ENCODE data around the gene PIR. TPM values are rescaled to one million over a fixed set of nuclear protein-coding genes. Genes with fewer than 3 reads are reported as not detected.

PIR gene
- total and polyA plus RNA-seq, 9 donors, result 8.2 to 23.7 (median 13.1) TPM

- H3K4me1 ChIP-seq (ENCODE audit: insufficient read depth), result no peaks in the 10 kb centered on the region
- no peaks in the 10 kb centered on the region for H3K27me3 ChIP-seq
- no peak for DNase-seq
- H3K27ac ChIP-seq, result no peak overlapping the region
- no peak overlapping the region for H3K4me3 ChIP-seq
- H3K9me3 ChIP-seq, result no peaks in the 10 kb centered on the region
- TF ChIP-seq POLR2A (IDR thresholded peaks at IDR 0.05), result no peak
- TF ChIP-seq CTCF (IDR thresholded peaks at IDR 0.05), result no peak
- no peak for TF ChIP-seq EP300 (IDR thresholded peaks at IDR 0.05)
- H3K36me3 ChIP-seq, result no peaks in the 10 kb centered on the region
- WGBS, 3 donors, result 80 to 91% (median 87%) methylated on average over 1 of the region's 1 CpG
- intact Hi-C loops (cut with DNase I), result no loop called here
Measured at GRCh38 chrX:15504661-15505060, 11.5 kb upstream of the PIR start.

GRCh38 chrX:15501506-15501905 lies 8.4 kb upstream of the PIR start:
- H3K4me1 ChIP-seq (ENCODE audit: insufficient read depth), result no peaks in the 10 kb centered on the region
- TF ChIP-seq EP300 (IDR thresholded peaks at IDR 0.05), result no peak
- TF ChIP-seq CTCF (IDR thresholded peaks at IDR 0.05), result no peak
- TF ChIP-seq POLR2A (IDR thresholded peaks at IDR 0.05), result no peak
- no peaks in the 10 kb centered on the region for H3K9me3 ChIP-seq
- no peak overlapping the region for H3K27ac ChIP-seq
- no peak overlapping the region for H3K4me3 ChIP-seq
- no peak for DNase-seq
- H3K27me3 ChIP-seq, result no peaks in the 10 kb centered on the region
- intact Hi-C loops (cut with DNase I), result no loop called here
- WGBS, 3 donors, result 85 to 90% (median 89%) methylated on average over 9 of the region's 9 CpGs
- no peaks in the 10 kb centered on the region for H3K36me3 ChIP-seq

- no peak within 1 kb of the TSS for H3K4me3 ChIP-seq
- no peaks in the 10 kb centered on the region for H3K4me1 ChIP-seq (ENCODE audit: insufficient read depth)
- H3K9me3 ChIP-seq, result no peaks in the 10 kb centered on the region
- intact Hi-C loops (cut with DNase I), result no loop called here
- DNase-seq, result no peak
- no peaks in the 10 kb centered on the region for H3K27me3 ChIP-seq
- TF ChIP-seq POLR2A (IDR thresholded peaks at IDR 0.05), result no peak
- TF ChIP-seq CTCF (IDR thresholded peaks at IDR 0.05), result no peak
- TF ChIP-seq EP300 (IDR thresholded peaks at IDR 0.05), result no peak
- no peak within 1 kb of the TSS for H3K27ac ChIP-seq
- H3K36me3 ChIP-seq, result no peaks in the 10 kb centered on the region
- 72 to 80% (median 77%) methylated on average over 18 of the region's 18 CpGs for whole genome bisulfite sequencing, 3 donors
Measured at GRCh38 chrX:15500497-15500966, 7.4 kb upstream of the PIR start, which contains the start of gene BMX. BMX (plus strand) TSS chrX:15500807; CDS start chrX:15508354, 7,547 bp downstream.

- Histone ChIP-seq H3K27me3 (no peaks in the 10 kb centered on the region), H3K27ac (no peak overlapping the region), H3K36me3 (no peaks in the 10 kb centered on the region), H3K4me3 (no peak overlapping the region), H3K4me1 (ENCODE audit: insufficient read depth) (no peaks in the 10 kb centered on the region), H3K9me3 (no peaks in the 10 kb centered on the region)
- no peak for DNase-seq
- TF ChIP-seq POLR2A (IDR thresholded peaks at IDR 0.05) (no peak), EP300 (IDR thresholded peaks at IDR 0.05) (no peak), CTCF (IDR thresholded peaks at IDR 0.05) (no peak)
- intact Hi-C loops (cut with DNase I), result no loop called here
- WGBS, 3 donors, result 65 to 74% (median 71%) methylated on average over 3 of the region's 3 CpGs
Measured at GRCh38 chrX:15499976-15500375, 6.8 kb upstream of the PIR start.

All from ovary (tissue), 9 donors.